Measurements from ENCODE around the gene PLA2G4D.

The PLA2G4D gene

DNA sequence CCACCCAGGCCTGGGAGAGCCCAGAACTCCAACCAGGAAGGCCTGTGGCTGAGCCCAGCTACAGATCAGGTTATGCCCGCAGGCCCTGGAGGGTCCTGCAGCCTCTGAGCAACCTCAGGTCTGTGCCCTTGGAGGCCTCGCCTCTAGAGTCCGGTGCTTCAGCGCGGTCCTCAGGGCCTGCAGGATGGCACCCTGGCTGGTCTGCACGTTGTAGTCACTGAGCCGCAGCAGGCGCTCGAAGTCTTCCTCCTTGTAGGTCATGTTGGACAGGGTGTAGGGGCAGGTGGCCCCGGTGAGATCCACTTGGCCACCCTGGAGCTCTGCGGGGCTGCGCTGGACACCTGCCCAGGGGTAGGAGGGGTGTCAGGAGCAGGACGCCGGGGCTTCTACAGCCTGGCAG is 25.8 kb downstream of the PLA2G4D start:
- CTCF ChIA-PET = interaction anchor here (1.0 to 1.5 kb wide), 4 partner anchors 12 to 80 kb away, joined by 3 to 6 read pairs (median 4); no protein-coding TSS in a partner anchor

DNA sequence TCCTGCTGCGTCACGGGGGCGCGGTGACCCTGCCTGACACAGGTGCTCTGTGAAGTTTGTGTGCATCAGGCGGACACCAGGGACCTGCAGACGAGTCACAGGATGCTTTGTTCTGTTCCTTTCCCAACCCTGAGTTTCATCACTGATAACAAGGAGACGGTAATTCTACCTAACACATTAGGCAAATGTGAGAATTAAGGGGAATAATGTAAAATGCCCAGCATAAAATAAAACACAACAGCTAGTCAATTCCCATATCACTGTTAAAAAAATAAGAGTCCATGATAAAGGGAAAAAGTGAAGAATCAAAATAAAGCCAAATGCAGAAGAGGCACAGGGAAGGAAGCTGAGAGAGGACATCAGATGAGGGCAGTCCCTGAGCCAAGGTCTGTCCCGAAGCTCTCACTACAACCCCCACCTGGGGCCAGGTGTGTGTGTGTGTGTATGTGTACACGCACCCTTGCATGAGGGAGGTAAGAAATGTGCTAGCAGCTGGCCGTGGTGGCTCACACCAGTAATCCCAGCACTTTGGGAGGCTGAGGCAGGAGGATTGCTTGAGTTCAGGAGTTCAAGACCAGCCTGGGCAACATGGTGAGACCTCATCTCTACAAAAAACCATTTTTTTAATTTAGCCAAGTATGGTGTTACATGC is 27.5 kb downstream of the PLA2G4D start:
- no peak for DNase-seq (ENCODE audit: extremely low spot score)
- CTCF ChIA-PET = interaction anchor here (1.3 to 8.9 kb wide), 3 partner anchors 15 to 77 kb away, joined by 4 to 79 read pairs (median 5); no protein-coding TSS in a partner anchor
- POLR2A ChIA-PET = no interaction called here
- TF ChIP-seq, protein P1, sequence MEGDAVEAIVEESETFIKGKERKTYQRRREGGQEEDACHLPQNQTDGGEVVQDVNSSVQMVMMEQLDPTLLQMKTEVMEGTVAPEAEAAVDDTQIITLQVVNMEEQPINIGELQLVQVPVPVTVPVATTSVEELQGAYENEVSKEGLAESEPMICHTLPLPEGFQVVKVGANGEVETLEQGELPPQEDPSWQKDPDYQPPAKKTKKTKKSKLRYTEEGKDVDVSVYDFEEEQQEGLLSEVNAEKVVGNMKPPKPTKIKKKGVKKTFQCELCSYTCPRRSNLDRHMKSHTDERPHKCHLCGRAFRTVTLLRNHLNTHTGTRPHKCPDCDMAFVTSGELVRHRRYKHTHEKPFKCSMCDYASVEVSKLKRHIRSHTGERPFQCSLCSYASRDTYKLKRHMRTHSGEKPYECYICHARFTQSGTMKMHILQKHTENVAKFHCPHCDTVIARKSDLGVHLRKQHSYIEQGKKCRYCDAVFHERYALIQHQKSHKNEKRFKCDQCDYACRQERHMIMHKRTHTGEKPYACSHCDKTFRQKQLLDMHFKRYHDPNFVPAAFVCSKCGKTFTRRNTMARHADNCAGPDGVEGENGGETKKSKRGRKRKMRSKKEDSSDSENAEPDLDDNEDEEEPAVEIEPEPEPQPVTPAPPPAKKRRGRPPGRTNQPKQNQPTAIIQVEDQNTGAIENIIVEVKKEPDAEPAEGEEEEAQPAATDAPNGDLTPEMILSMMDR (IDR thresholded peaks at IDR 0.05; ENCODE audit: control extremely low read depth, extremely low read depth, low read depth, missing control alignments) = no peak

More for the DNA sequence above, 25.8 kb downstream of the PLA2G4D start:
- DNase-seq (ENCODE audit: extremely low spot score) = no peak
- TF ChIP-seq, protein P1 (IDR thresholded peaks at IDR 0.05; ENCODE audit: control extremely low read depth, extremely low read depth, low read depth, missing control alignments) = no peak
- POLR2A ChIA-PET = no interaction called here

DNA sequence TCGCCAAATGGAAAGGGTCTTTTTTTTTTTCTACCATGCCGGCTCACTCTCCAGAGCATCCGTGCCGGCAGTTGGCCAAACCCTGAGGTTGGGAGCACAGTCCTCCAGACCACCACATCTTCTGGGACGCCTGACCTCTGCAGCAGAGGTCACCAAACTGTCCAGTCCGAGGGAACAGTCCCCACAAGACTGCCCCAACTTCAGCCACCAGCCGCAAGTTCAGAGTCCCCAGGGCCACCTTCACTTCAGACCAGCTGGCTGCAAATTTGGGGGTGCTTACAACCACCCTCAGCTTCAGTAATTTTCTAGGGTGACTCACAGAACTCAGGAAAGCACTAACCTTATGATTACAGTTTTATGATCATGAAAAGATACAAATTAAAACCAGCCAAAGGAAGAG is 28.9 kb downstream of the PLA2G4D start:
- ChIA-PET POLR2A (no interaction called here), CTCF (interaction anchor here (1.0 to 8.9 kb wide), 4 partner anchors 9 to 84 kb away, joined by 3 to 79 read pairs (median 3); no protein-coding TSS in a partner anchor)
- no peak for DNase-seq (ENCODE audit: extremely low spot score)
- TF ChIP-seq, protein P1 (IDR thresholded peaks at IDR 0.05; ENCODE audit: control extremely low read depth, extremely low read depth, low read depth, missing control alignments) = no peak

DNA sequence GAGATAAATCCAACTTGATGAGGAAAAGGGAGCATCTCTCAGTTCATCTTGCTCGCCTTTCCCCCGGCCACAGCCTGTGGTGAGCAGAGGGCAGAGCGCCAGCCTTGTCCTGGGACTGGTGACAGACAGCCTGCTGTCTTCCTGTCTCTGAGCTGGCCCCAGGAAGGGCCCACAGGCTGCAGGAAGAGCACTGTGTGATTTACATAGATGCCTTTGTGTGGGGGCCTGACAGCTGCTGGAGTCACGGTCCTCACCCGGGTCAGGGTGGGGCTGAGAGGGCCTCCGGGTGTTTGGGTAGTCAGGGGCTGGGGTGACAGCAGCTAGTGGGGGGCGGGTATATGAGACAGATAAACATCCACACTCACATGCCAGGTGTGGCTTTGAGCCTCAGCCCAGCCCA is 29.3 kb downstream of the PLA2G4D start:
- no peak for DNase-seq (ENCODE audit: extremely low spot score)
- POLR2A ChIA-PET = no interaction called here
- TF ChIP-seq, protein P1 (IDR thresholded peaks at IDR 0.05; ENCODE audit: control extremely low read depth, extremely low read depth, low read depth, missing control alignments) = no peak
- CTCF ChIA-PET = interaction anchor here (1.0 to 8.9 kb wide), 4 partner anchors 9 to 84 kb away, joined by 3 to 79 read pairs (median 3); no protein-coding TSS in a partner anchor

DNA sequence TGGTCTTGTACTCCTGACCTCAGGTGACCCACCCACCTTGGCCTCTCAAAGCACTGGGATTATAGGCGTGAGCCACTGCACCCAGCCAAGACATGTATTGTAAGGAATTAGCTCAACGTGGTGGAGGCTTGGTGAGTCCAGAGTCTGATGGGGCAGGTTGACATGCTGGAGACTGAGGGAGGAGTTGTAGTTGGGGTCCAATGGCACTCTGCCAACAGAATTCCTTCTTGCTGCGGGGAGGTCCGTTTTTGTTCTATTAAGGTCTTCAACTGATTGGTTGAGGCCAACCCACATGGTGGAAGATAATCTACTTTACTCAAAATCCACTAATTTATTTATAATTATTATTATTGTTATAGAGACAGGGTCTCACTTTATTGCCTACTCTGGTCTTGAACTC is 30.1 kb downstream of the PLA2G4D start:
- POLR2A ChIA-PET = no interaction called here
- CTCF ChIA-PET = interaction anchor here (1.9 to 8.9 kb wide), 5 partner anchors 10 to 75 kb away, joined by 6 to 79 read pairs (median 45); no protein-coding TSS in a partner anchor
- DNase-seq (ENCODE audit: extremely low spot score) = no peak
- TF ChIP-seq, protein P1 (IDR thresholded peaks at IDR 0.05; ENCODE audit: control extremely low read depth, extremely low read depth, low read depth, missing control alignments) = no peak

DNA sequence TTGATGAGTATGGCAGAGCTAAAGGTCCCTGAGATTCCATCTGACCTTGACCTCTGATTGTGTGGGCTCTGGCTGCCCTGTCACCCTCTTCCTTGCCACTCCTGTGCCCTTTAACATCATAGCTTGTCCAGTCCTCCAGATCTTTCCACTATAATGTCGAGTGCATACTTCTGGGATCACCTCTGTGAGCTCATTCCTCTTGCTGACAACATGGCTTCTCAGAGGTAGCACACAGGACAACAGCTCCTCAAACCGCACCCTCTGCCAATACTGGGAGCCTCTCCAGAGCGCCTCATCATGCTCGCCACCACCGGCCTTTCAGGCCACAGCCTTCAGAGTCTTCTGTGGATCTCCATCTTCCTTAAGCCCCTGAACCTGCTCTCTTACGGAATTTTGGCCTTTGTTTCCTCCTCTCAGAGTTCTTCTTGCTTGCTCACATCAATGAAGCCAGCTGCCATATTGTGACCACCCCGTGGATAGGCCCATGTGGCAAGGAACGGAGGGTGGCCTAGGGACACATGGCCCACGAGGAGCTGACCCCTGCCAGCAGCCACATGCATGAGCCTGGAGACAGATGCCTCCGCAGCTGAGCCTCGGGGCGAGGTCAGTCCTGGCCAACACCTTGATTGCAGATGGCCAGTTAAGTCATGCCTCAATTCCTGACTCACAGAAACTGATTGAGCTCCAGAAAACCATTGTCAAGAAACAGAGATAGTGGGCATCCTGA is 31.1 kb downstream of the PLA2G4D start:
- ChIA-PET POLR2A (no interaction called here), CTCF (interaction anchor here (0.8 to 8.9 kb wide), 7 partner anchors 9 to 78 kb away, joined by 3 to 79 read pairs (median 8); no protein-coding TSS in a partner anchor)
- TF ChIP-seq, protein P1 (IDR thresholded peaks at IDR 0.05; ENCODE audit: control extremely low read depth, extremely low read depth, low read depth, missing control alignments) = no peak
- DNase-seq (ENCODE audit: extremely low spot score) = no peak
